Type B pancreatic cell (in vitro differentiated cells): ENCODE data around the gene APC2. TPM values are rescaled to one million over a fixed set of nuclear protein-coding genes. Genes with fewer than 3 reads are reported as not detected.

Experiments
- DNase-seq: peaks from one replicate; pipeline ENCODE4 v3.0.0; 2021; ENCODE audit warnings: mixed read lengths; ENCODE audit not compliant: unreplicated experiment; ENCODE audit errors: extremely low spot score
- H3K27ac Mint-ChIP-seq: 2 replicates; pipeline ENCODE4 v1.8.0; 2021; ENCODE audit warnings: mild to moderate bottlenecking, mixed read lengths
- H3K27me3 Mint-ChIP-seq: 2 replicates; pipeline ENCODE4 v1.8.0; 2021; ENCODE audit warnings: mixed read lengths
- H3K36me3 Mint-ChIP-seq: 2 replicates; pipeline ENCODE4 v1.8.0; 2021; ENCODE audit warnings: mixed read lengths
- H3K4me1 Mint-ChIP-seq: one replicate; pipeline ENCODE4 v1.8.0; 2021; ENCODE audit warnings: mixed read lengths; ENCODE audit not compliant: unreplicated experiment
- H3K4me3 Mint-ChIP-seq: 2 replicates; pipeline ENCODE4 v1.8.0; 2021; ENCODE audit warnings: mild to moderate bottlenecking, mixed read lengths
- H3K9me3 Mint-ChIP-seq: 2 replicates; pipeline ENCODE4 v1.8.0; 2021; ENCODE audit warnings: mixed read lengths
- total RNA-seq: library from RNA; stranded (reverse); gene quantifications from 2 replicates; pipeline ENCODE4 v1.2.1, GENCODE V29; 2021; ENCODE audit warnings: low replicate concordance
- TF ChIP-seq, protein P1 (sequence below): fragments of 200-600 bp; sonication (generic); conservative IDR thresholded peaks from 2 replicates; pipeline ENCODE4 v1.5.0; 2021; ENCODE audit warnings: antibody characterized with exemption, mild to moderate bottlenecking

Gene APC2
- total RNA-seq, 1 donor from 2014 or later = 9.2 TPM

DNA sequence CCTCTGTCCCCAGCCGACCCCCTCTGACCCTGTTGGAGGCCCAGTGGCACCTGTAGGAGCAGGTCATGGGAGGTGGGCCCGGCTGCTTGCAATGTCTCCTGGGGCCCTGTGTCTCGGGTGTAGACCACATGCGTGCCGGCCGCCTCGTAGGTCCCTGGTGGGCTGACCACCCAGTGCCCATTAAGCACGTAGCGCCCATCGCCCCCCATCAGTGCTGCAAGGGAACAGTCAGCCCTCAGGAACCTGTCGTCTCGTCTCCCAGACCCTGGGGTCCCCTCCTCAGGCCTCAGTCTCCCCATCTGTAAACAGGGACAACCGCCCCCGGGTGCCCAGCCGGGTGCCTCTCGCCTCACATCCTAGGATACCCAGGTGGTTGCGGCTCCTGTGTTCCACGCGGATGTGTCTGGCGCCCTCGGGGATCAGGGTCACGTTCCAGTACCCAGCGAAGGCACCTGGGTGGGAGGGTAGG lies 57.3 kb downstream of the APC2 start:
- Mint-ChIP-seq H3K36me3 (no peaks in the 10 kb centered on the region), H3K27ac (peak overlapping the region; percentile 98), H3K4me3 (no peak overlapping the region), H3K27me3 (peaks cover 47% of the 10 kb centered on the region), H3K4me1 (peaks cover 11% of the 10 kb centered on the region), H3K9me3 (peaks cover 3% of the 10 kb centered on the region)
- TF ChIP-seq, protein P1, sequence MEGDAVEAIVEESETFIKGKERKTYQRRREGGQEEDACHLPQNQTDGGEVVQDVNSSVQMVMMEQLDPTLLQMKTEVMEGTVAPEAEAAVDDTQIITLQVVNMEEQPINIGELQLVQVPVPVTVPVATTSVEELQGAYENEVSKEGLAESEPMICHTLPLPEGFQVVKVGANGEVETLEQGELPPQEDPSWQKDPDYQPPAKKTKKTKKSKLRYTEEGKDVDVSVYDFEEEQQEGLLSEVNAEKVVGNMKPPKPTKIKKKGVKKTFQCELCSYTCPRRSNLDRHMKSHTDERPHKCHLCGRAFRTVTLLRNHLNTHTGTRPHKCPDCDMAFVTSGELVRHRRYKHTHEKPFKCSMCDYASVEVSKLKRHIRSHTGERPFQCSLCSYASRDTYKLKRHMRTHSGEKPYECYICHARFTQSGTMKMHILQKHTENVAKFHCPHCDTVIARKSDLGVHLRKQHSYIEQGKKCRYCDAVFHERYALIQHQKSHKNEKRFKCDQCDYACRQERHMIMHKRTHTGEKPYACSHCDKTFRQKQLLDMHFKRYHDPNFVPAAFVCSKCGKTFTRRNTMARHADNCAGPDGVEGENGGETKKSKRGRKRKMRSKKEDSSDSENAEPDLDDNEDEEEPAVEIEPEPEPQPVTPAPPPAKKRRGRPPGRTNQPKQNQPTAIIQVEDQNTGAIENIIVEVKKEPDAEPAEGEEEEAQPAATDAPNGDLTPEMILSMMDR = no peak
- DNase-seq = peak; percentile 67

DNA sequence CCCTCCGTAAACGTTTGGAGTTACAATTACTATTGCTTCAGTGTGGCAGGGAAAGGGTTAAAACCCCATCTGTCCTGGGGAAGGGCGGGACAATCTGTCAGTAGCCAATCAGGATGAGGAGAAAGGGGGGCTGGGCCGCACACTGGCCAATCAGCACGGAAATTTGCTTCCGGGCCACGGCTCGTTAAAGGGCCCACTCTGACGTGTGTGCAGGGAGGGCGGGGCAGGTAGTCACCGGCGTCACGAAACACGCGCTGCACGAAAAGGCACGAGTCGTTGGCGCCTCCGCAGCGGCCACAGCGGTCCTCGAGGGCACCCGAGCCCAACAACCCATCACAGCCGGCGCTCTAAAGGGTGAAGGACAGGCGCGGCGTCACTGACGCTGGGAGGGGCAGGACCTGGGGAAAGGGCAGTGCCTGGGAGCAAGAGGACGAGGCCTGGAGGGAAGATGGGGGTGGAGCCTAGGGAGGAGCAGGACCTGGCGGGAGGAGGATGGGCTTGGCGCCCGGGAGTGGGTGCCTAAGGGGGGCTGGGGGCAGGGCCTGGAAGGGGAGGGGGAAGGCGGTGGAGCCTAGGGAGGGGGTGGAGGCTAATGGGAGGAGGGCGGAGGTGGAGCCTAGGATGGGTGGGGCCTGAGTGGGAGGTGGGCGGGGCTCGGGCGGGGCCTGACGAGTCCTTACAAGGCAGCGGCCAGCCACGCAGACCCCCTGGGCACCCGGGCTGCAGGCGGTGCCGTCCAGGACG lies 58.0 kb downstream of the APC2 start:
- Mint-ChIP-seq H3K9me3 (peaks cover 3% of the 10 kb centered on the region), H3K4me3 (peak overlapping the region; percentile 94), H3K36me3 (no peaks in the 10 kb centered on the region), H3K27me3 (peaks cover 47% of the 10 kb centered on the region), H3K4me1 (peaks cover 11% of the 10 kb centered on the region), H3K27ac (peak overlapping the region; percentile 98)
- DNase-seq = peak; percentile 93
- TF ChIP-seq, protein P1 = no peak

DNA sequence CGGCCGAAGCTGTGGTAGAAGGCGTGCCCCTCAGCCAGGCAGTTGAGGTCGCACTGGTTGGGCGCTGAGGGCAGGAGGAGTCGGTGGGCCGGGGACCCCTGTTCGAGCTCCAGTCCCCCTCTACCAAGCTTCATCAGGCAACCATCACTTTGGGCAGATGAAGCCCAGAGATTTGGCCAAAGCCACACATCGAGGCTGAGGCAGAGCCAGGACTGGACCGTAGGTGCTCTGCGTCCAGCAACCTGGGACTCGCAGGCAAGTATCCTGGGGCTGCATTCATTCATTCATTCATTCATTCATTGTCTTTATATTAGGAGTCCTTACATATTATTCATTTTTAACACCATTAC lies 58.6 kb downstream of the APC2 start:
- H3K27me3 Mint-ChIP-seq = peaks cover 44% of the 10 kb centered on the region
- H3K4me3 Mint-ChIP-seq = peak overlapping the region; percentile 59
- H3K4me1 Mint-ChIP-seq = peaks cover 11% of the 10 kb centered on the region

DNA sequence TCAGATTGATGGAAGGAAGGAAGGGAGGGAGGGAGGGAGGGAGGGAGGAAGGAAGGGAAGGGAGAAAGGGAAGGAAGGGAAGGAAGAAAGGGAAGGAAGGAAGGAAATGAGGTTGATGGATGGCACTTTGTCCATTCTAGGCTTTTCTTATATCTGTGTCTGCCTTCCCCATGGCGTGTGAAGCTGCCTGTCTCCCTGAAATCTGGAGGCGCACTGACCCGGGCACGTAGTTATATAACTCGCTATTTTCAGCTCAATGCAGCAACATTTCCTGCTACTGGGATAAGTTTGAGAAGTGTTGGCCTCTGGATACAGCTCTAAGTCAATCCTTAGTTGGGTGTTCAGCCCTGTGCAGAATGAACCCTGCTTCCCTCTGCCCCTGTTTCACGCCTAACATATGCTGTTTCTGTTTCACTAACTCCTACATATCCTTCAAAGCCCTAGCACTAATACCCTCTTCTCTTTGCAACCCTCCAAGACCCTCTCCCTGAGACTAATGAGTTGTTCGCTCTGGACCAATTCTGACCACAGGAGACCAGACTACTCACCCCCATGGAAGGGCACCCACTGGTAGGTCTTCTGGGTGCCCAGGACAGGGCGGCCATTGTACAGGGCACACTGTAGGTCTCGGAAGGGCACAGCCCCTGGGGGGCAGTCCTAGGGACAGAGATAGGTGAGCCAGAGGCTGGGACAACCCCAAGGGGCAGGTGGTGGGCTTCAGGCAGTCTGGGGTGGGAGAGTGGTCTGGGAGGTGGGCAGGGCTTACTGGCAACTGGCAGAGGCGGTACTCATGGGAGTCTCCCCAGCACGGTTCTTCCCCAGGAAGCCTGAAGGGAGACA lies 59.9 kb downstream of the APC2 start:
- peak overlapping the region; percentile 57 for H3K27ac Mint-ChIP-seq
- peak overlapping the region; percentile 63 for H3K4me3 Mint-ChIP-seq

More for the DNA sequence above, 58.6 kb downstream of the APC2 start:
- Mint-ChIP-seq H3K9me3 (peaks cover 3% of the 10 kb centered on the region), H3K27ac (no peak overlapping the region), H3K36me3 (no peaks in the 10 kb centered on the region)
- DNase-seq = no peak
- TF ChIP-seq, protein P1 = no peak

DNA sequence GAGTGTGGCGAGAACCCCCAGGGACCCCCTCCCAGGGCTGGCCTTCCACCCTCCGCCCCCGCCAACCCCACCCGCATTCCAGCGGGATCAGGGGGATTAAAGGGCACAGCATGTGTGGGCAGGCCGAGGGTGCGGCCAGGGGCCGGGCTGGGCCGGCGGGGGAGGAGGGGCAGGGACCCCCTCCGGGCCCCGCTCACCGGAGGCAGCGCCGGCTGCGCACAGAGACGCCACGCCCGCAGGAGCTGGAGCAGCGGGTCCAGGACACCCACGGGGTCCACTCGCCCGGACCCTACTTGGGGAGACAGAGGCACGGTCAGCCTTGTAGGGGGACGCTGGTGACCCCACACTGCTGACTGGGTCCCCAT lies 60.5 kb downstream of the APC2 start:
- Mint-ChIP-seq H3K4me1 (peaks cover 11% of the 10 kb centered on the region), H3K36me3 (no peaks in the 10 kb centered on the region), H3K4me3 (no peak overlapping the region), H3K27me3 (peaks cover 43% of the 10 kb centered on the region), H3K27ac (peak overlapping the region; percentile 43), H3K9me3 (peaks cover 3% of the 10 kb centered on the region)
- peak; percentile 68 for DNase-seq
- TF ChIP-seq, protein P1 = no peak

More for the DNA sequence above, 59.9 kb downstream of the APC2 start:
- Mint-ChIP-seq H3K4me1 (peaks cover 11% of the 10 kb centered on the region), H3K9me3 (peaks cover 3% of the 10 kb centered on the region), H3K27me3 (peaks cover 45% of the 10 kb centered on the region), H3K36me3 (no peaks in the 10 kb centered on the region)
- TF ChIP-seq, protein P1 = no peak
- DNase-seq = no peak
